ENCODE results near the gene LMF1. TPM values are rescaled to one million over a fixed set of nuclear protein-coding genes. Genes with fewer than 3 reads are reported as not detected.
A peak's percentile ranks its signal among the peaks of the same experiment; 100 is the strongest.

The LMF1 gene
- total RNA-seq, 2 donors from 2014 or later: 86.1 to 87.5 TPM

DNA sequence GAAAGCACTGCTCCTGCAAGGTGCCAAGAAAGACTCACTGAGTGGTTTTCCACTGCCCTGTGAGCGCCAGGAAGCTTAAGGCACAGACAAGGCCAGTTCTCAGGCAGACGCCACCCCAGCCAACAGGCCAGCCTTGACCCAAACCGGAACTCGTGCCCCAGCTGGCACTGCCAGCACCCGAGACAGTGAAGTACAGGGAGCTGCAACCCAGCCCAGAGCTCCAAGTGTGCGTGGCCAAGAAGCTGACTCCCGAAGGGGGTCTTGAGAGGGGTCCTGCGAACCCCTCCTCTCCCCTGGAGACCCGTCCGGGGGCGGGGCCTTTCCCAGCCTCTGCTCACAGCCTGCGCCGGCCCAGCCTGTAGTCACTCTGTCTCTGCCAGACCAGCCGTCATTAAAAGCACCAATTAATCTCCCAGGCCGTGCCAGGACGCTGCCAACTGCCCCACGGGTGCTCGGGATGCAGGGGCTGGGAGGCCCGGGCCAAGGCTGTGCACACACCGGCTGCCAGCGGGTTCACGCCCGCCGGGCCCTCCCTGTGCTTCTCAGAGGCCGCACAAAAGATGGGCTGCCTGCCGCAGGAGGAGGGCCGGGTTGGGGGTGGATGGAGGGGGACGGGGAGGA is 6.4 kb upstream of the LMF1 start:
- Histone ChIP-seq H3K4me1 (replicated peaks) (peaks cover 12% of the 10 kb centered on the region), H3K9me3 (no peaks in the 10 kb centered on the region), H3K27me3 (replicated peaks; ENCODE audit: insufficient read depth) (no peaks in the 10 kb centered on the region), H3K27ac (peak overlapping the region in 1 of 2 donors; percentile 30), H3K4me3 (no peak overlapping the region), H3K36me3 (no peaks in the 10 kb centered on the region)
- TF ChIP-seq POLR2AphosphoS5 (IDR thresholded peaks at IDR 0.05) (peak; percentile 3), CTCF (IDR thresholded peaks at IDR 0.05) (no peak)
- intact Hi-C loops (cut with DNase I): no loop called here
- WGBS: 18% methylated on average over 19 of the region's 28 CpGs
- DNase-seq (ENCODE audit: low spot score): peak; percentile 36

GRCh38 chr16:976389-976931 is 5.7 kb upstream of the LMF1 start:
- Histone ChIP-seq H3K27ac (no peak overlapping the region), H3K36me3 (no peaks in the 10 kb centered on the region), H3K9me3 (no peaks in the 10 kb centered on the region), H3K4me1 (replicated peaks) (peaks cover 12% of the 10 kb centered on the region), H3K4me3 (no peak overlapping the region), H3K27me3 (replicated peaks; ENCODE audit: insufficient read depth) (no peaks in the 10 kb centered on the region)
- no peak for DNase-seq (ENCODE audit: low spot score)
- 86% methylated on average over 22 of the region's 24 CpGs for WGBS
- intact Hi-C loops (cut with DNase I): no loop called here
- TF ChIP-seq CTCF (IDR thresholded peaks at IDR 0.05) (no peak), POLR2AphosphoS5 (IDR thresholded peaks at IDR 0.05) (no peak), POLR2A (IDR thresholded peaks at IDR 0.05) (no peak)

DNA sequence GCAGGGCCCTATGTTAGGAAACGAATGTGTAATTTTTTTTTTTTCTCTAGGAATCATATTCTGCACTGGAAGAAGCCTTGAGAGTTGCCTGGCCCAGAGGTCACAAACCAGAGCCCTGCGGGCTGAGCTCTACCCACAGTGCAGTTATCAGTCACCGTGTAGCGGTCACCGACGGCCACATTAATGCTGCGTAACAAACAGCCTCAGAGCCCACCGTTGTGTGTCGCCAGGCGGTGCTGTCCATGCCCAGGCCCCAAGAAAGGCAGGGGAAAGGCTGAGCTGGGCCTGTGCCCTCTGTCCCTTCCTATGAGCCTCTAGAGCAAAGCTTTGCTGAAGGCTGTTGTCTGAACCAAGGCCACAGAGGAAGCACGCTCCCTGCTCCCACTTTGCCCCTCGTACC is 4.5 kb upstream of the LMF1 start:
- DNase-seq (ENCODE audit: low spot score): no peak
- no peaks in the 10 kb centered on the region for H3K27me3 ChIP-seq (replicated peaks; ENCODE audit: insufficient read depth)

DNA sequence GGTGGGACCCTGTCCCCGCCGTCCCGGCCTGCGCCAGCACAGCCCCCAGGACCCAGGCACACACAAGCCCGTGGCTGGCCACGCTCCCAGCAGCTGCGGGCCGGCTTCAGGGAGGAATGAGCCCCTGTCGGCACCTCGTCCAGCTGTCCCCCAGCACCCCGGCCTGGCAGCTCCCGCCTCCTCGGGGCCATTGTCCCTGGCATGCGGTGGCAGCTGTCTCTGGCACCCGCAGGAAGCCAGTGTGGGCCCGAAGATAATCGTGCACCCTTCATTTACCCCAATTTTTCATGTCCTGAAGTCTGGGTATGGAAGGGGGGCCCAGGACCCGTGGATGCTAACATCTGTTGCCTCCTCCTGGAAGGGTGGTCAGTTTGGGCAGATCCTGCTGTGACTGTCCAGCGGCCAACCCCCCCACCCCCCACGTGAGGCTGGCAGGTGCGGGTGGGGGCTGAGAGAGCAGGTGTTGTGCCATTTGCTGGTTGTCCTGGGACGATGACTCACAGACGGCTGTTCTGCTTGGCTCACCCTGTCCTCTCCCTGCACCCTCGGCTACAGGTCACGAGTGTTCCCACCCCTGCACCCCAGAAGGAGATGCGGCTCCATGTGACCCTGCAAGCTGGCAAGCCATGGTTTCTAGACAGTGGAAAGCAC is 4.0 kb upstream of the LMF1 start:
- TF ChIP-seq CTCF (IDR thresholded peaks at IDR 0.05) (no peak), POLR2AphosphoS5 (IDR thresholded peaks at IDR 0.05) (no peak), POLR2A (IDR thresholded peaks at IDR 0.05) (no peak)
- Histone ChIP-seq H3K27me3 (replicated peaks; ENCODE audit: insufficient read depth) (no peaks in the 10 kb centered on the region), H3K27ac (no peak overlapping the region), H3K4me3 (no peak overlapping the region), H3K9me3 (no peaks in the 10 kb centered on the region), H3K36me3 (no peaks in the 10 kb centered on the region), H3K4me1 (replicated peaks) (peaks cover 11% of the 10 kb centered on the region)
- DNase-seq (ENCODE audit: low spot score): no peak
- 77% methylated on average over 26 of the region's 26 CpGs for WGBS
- intact Hi-C loops (cut with DNase I): no loop called here

More for the DNA sequence above, 4.5 kb upstream of the LMF1 start:
- Histone ChIP-seq H3K4me1 (replicated peaks) (peaks cover 8% of the 10 kb centered on the region), H3K36me3 (no peaks in the 10 kb centered on the region), H3K4me3 (no peak overlapping the region), H3K9me3 (no peaks in the 10 kb centered on the region), H3K27ac (no peak overlapping the region)
- WGBS: 96% methylated on average over 12 of the region's 12 CpGs
- intact Hi-C loops (cut with DNase I): no loop called here
- TF ChIP-seq POLR2A (IDR thresholded peaks at IDR 0.05) (no peak), POLR2AphosphoS5 (IDR thresholded peaks at IDR 0.05) (no peak), CTCF (IDR thresholded peaks at IDR 0.05) (no peak)

All from prostate gland (tissue), 2 donors.